IPS DF 19.7 (cell line): ENCODE data around the gene SNORC.

Source experiments
- DNase-seq: peaks from one replicate; pipeline ENCODE4 v3.0.0-alpha.2; 2013; ENCODE audit warnings: low read depth, low spot score

SNORC gene

DNA sequence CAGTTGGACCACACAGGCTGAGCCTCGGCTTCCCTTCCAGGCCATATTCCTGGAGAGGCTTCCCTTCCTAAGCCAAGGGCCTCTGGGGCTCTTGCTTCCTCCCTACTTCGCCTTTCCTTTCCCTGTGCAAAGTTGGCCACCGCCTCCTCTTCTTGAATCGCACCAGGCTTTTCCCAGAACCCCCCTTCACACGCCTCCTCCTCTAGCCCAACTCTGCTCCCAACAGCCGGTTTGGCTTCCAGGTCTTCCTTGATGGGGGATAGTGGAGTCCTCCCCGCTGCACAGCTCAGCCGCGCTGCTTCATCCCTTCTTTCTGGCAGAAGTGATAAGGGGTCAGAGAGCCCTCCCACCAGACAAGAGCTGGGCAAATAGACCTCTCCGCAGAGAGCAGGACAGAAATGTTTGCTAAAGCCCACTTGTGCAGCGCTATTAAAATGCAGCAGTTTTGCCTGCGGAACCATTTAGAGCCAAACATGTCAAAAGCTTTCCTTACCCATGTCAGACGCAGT lies 56.4 kb downstream of the SNORC start:
- no peak for DNase-seq

DNA sequence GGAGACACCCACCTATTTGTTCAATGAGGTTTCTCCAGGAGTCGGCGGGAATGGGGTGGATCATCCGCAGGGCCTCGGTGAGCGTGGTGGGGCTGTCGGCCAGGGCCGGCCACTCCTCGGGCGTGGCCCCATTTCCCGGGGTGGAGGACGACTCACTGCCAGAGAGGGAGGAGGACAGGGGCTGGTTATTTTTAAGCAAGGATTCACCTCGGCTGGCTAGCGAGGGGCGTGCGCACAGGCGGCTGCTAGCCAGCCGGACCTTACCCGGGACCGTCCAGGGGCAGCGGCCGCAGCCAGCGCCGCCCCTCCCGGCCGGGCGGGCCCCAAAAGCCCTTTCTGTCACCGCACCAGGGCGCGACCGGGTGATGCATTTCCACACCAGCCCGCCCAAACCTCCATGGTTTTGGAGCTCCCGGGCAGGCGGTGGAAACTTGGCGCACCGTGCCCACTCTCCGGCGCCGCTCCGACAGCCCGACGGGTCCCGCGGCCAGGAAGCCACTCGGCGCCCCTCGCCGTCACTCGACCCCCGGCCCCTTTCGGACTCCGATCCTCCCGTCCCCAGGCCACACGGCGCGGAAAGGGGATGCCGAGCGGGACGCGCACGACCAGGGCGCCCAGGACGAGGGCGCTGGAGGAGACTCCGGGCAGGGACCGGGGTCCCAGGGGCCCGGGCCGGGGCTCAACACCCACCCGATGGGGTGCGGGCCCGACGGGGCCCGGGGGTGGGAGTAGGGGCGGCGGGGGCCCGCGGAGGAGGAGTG lies 57.1 kb downstream of the SNORC start:
- DNase-seq = no peak

DNA sequence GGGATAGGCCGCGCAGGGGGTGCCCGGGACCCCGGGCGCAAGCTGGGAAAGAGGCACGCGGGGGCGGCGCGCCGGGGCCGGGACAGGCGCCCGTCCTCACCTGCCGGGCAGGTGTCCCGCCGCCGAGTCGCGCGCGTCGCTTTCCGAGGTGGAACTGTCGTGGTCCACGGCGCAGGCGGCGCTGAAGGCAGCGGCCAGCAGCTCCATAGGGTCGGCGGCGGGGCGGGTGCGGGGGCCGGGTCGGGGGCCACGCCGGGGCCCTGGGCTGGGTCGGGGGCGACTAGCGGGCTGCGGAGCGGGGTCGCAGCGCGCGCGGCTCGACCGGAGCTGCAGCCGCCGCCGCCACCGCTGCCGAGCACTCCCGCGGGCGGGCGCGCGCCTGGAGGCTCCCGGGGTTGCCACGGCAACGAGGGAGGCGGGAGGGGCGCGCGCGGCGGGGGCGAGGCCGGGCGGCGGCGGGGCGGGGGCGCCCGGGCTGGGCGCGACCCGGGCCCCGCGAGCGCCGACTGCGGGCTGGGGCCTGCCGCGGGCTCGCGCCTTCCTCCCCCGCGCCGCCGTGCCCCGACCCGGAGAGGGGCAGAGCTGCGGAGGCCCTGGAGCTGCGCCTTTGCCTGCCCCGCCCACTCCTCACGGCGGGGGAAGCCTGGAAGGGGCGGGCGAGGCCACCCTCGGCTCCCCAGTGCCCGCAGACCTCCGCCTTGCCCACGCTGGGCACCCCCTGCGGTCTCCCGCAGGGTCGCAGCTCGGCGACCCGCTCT lies 57.9 kb downstream of the SNORC start:
- DNase-seq = no peak
